Common myeloid progenitor, CD34-positive (primary cell): ENCODE data around the gene ZNF182.

ENCODE experiments used
- CTCF ChIA-PET: fragments of 350-600 bp; sonication (Branson Sonifier 250); formaldehyde crosslinking; loops from one replicate; lab custom pipeline; 2021; ENCODE audit warnings: antibody characterized with exemption; lab: Charles Lee
- POLR2A ChIA-PET: fragments of 350-600 bp; sonication (Branson Sonifier 250); formaldehyde crosslinking; loops from one replicate; lab custom pipeline; 2021; ENCODE audit warnings: antibody characterized with exemption; lab: Charles Lee
- DNase-seq, 3 donors: peaks; one replicate each; pipeline versions ENCODE4 v3.0.0 to v3.0.0-alpha.2; 2013
- H3K27ac ChIP-seq, 2 experiments: 1 replicate in 1 of 2; 2 replicates in 1 of 2; pipeline ENCODE4 v1.7.0; 2013; ENCODE audit warnings: inconsistent platforms in 2 of 2, low read length in 2 of 2, mild to moderate bottlenecking in 2 of 2, low read depth in 1 of 2, moderate library complexity in 1 of 2; ENCODE audit not compliant: severe bottlenecking in 2 of 2, insufficient read depth in 1 of 2, poor library complexity in 1 of 2
- H3K27me3 ChIP-seq, 5 experiments: replicated peaks in 2 of 5; 1 replicate in 3 of 5; 2 replicates in 2 of 5; pipeline versions ENCODE4 v1.6.1 to v1.7.0; 2013; ENCODE audit warnings: low read length in 4 of 5, mild to moderate bottlenecking in 2 of 5, moderate library complexity in 2 of 5, inconsistent platforms in 1 of 5; ENCODE audit not compliant: insufficient read depth in 5 of 5, control insufficient read depth in 4 of 5
- H3K36me3 ChIP-seq, 4 experiments: 1 replicate in 2 of 4; 2 replicates in 2 of 4; pipeline versions ENCODE4 v1.6.1 to v1.7.0; 2013; ENCODE audit warnings: low read length in 3 of 4, control low read depth in 1 of 4, mild to moderate bottlenecking in 1 of 4; ENCODE audit not compliant: control insufficient read depth in 4 of 4, insufficient read depth in 4 of 4
- H3K4me1 ChIP-seq, 4 experiments: 1 replicate in 3 of 4; 2 replicates in 1 of 4; pipeline versions ENCODE4 v1.6.1 to v1.7.1; 2013; ENCODE audit warnings: low read length in 3 of 4, mild to moderate bottlenecking in 3 of 4, control low read depth in 1 of 4, inconsistent platforms in 1 of 4, moderate library complexity in 1 of 4; ENCODE audit not compliant: control insufficient read depth in 4 of 4, insufficient read depth in 4 of 4; ENCODE audit errors: control extremely low read depth in 1 of 4
- H3K4me3 ChIP-seq, 7 experiments: 1 replicate in 4 of 7; 2 replicates in 3 of 7; pipeline versions ENCODE4 v1.5.1 to v1.7.0; 2013; ENCODE audit warnings: mild to moderate bottlenecking in 7 of 7, low read length in 6 of 7, moderate library complexity in 6 of 7, inconsistent platforms in 2 of 7, low read depth in 2 of 7, control low read depth in 1 of 7; ENCODE audit not compliant: insufficient read depth in 4 of 7, control insufficient read depth in 1 of 7; ENCODE audit errors: extremely low read depth in 1 of 7
- H3K9me3 ChIP-seq, 5 experiments: 1 replicate in 4 of 5; 2 replicates in 1 of 5; pipeline versions ENCODE4 v1.6.1 to v1.7.1; 2013; ENCODE audit warnings: low read length in 4 of 5, mild to moderate bottlenecking in 2 of 5, inconsistent platforms in 1 of 5, low read depth in 1 of 5, moderate library complexity in 1 of 5; ENCODE audit not compliant: control insufficient read depth in 4 of 5, insufficient read depth in 2 of 5; ENCODE audit errors: control extremely low read depth in 1 of 5
- WGBS: methylation state at CpG from one replicate; pipeline ENCODE4 v1.1.5; 2013; ENCODE audit not compliant: insufficient coverage; 5-methylcytosine and 5-hydroxymethylcytosine counted together

Gene ZNF182

DNA sequence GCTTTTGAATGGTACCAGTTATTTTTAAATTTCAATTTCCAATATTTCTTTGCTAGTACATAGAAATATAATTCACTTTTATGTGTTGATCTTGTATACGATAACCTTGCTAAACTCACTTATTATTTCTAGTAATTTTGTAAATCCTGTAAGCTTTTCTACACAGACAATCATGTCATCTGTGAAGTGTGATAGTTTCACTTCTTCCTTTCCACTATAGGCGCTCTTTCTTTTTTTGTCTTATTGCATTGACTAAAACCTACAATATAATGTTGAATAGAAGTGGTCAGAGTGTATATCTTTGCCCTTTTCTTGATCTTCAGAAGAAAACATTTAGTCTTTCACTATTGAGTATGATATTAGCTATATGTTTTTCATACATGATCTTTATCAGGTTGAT, 76.6 kb downstream of the ZNF182 start:
- no peak for DNase-seq
- ChIA-PET POLR2A (no interaction called here), CTCF (no interaction called here)
- H3K27me3 ChIP-seq: no peaks in the 10 kb centered on the region
- H3K4me1 ChIP-seq: no peaks in the 10 kb centered on the region
- WGBS: no CpG with 5 or more reads among the region's 2 CpGs
- H3K4me3 ChIP-seq: no peak overlapping the region
- no peak overlapping the region for H3K27ac ChIP-seq
- no peaks in the 10 kb centered on the region for H3K9me3 ChIP-seq
- no peaks in the 10 kb centered on the region for H3K36me3 ChIP-seq
